Esophagus squamous epithelium (tissue), 4 donors: ENCODE data around the gene MAD1L1.

ENCODE experiments used
- POLR2A ChIP-seq, 4 donors: fragments of 450-650 bp; IDR thresholded peaks; one replicate each; pipeline ENCODE4 v1.6.1; 2017; ENCODE audit warnings: antibody characterized with exemption in 4 of 4, mild to moderate bottlenecking in 4 of 4, moderate library complexity in 3 of 4
- TF ChIP-seq, protein P1 (sequence below), 6 experiments: fragments of 450-650 bp in 4 of 6; fragments of 200-600 bp in 2 of 6; sonication (generic) in 2 of 6; IDR thresholded peaks; one replicate each; pipeline ENCODE4 v1.5.1; 2016 to 2019; ENCODE audit warnings: antibody characterized with exemption in 6 of 6, mild to moderate bottlenecking in 4 of 6, moderate library complexity in 4 of 6

DNA sequence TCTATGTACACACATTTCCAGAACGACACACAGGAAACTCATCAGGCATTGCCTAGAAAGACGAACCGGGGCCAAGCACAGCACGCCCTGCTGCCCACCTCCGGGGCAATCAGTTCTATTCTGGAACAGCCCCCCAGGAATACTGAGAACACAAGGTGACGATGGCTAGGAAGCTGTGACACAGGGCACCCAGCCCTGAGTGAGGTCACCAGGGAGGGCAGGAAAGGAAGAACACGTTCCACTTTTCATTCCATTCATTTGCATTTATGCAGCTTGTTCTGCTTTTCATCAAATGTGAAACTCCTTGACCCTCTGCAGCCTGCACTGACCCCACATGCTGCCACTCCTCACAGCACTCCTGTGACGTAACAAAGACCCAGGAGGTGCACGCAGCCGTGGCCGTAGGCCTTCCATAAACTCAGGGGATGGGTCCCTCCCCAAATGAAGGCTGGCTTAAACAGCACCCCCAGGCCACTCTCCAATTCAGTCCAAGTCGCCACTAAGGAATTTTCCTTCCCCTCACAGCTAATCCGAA is 28.9 kb downstream of the MAD1L1 start:
- TF ChIP-seq, protein P1, sequence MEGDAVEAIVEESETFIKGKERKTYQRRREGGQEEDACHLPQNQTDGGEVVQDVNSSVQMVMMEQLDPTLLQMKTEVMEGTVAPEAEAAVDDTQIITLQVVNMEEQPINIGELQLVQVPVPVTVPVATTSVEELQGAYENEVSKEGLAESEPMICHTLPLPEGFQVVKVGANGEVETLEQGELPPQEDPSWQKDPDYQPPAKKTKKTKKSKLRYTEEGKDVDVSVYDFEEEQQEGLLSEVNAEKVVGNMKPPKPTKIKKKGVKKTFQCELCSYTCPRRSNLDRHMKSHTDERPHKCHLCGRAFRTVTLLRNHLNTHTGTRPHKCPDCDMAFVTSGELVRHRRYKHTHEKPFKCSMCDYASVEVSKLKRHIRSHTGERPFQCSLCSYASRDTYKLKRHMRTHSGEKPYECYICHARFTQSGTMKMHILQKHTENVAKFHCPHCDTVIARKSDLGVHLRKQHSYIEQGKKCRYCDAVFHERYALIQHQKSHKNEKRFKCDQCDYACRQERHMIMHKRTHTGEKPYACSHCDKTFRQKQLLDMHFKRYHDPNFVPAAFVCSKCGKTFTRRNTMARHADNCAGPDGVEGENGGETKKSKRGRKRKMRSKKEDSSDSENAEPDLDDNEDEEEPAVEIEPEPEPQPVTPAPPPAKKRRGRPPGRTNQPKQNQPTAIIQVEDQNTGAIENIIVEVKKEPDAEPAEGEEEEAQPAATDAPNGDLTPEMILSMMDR (IDR thresholded peaks at IDR 0.05), result no peak
- TF ChIP-seq POLR2A (IDR thresholded peaks at IDR 0.05), result no peak
